ENCODE data around the gene OIP5.

The OIP5 gene

GRCh38 chr15:41337631-41338522, 5.5 kb upstream of the OIP5 start:
- no peak overlapping the region for H3K4ac ChIP-seq (ENCODE audit: low read depth, low read length)
- peaks cover 6% of the 10 kb centered on the region for H3K79me2 ChIP-seq (ENCODE audit: control insufficient read depth, insufficient read depth, low read length, poor library complexity)
- H2BK5ac ChIP-seq (ENCODE audit: low read depth, low read length, poor library complexity) = no peak overlapping the region
- H4K12ac ChIP-seq (ENCODE audit: low read depth, low read length) = no peak overlapping the region
- H3K4me3 ChIP-seq (ENCODE audit: low read depth, low read length) = no peak overlapping the region
- H3K79me1 ChIP-seq (ENCODE audit: low read length) = peaks cover 2% of the 10 kb centered on the region
- H3K4me1 ChIP-seq (ENCODE audit: control insufficient read depth in 1 of 2, insufficient read depth in 2 of 2, low read length in 2 of 2) = peaks cover 3% of the 10 kb centered on the region in 2 experiments
- no peaks in the 10 kb centered on the region for H3K9me3 ChIP-seq (ENCODE audit: insufficient read depth, low read depth, low read length)
- no peak overlapping the region for H4K8ac ChIP-seq (ENCODE audit: low read depth, low read length)
- no peak overlapping the region for H3K27ac ChIP-seq (ENCODE audit: low read depth, low read length)
- no peak overlapping the region for H3K23ac ChIP-seq (ENCODE audit: low read length)
- H2BK12ac ChIP-seq (ENCODE audit: low read length) = no peak overlapping the region
- H3K18ac ChIP-seq (ENCODE audit: low read length) = no peak overlapping the region
- H3K9ac ChIP-seq (ENCODE audit: low read length) = no peak overlapping the region
- H3K4me2 ChIP-seq (ENCODE audit: low read length) = no peak overlapping the region
- H2AK5ac ChIP-seq (ENCODE audit: low read length) = no peak overlapping the region
- H2AFZ ChIP-seq (ENCODE audit: insufficient read depth, low read length, poor library complexity) = no peak overlapping the region
- DNase-seq = peak in 1 of 2 donors; percentile 23
- H2BK120ac ChIP-seq (ENCODE audit: insufficient read depth, low read length, poor library complexity) = no peak overlapping the region
- H3K14ac ChIP-seq (ENCODE audit: low read length) = no peak overlapping the region
- no peak overlapping the region for H4K91ac ChIP-seq (ENCODE audit: low read depth, low read length)
- H3K36me3 ChIP-seq (ENCODE audit: control insufficient read depth in 1 of 2, insufficient read depth in 2 of 2, low read length in 2 of 2) = peaks cover 17 to 21% of the 10 kb centered on the region in 2 experiments
- no peaks in the 10 kb centered on the region for H3K27me3 ChIP-seq (ENCODE audit: insufficient read depth, low read length)
- WGBS (ENCODE audit: extremely low coverage, insufficient coverage, insufficient read length) = no CpG with 5 or more reads among the region's 13 CpGs

GRCh38 chr15:41337047-41337446, 4.7 kb upstream of the OIP5 start:
- peaks cover 3% of the 10 kb centered on the region in 2 experiments for H3K4me1 ChIP-seq (ENCODE audit: control insufficient read depth in 1 of 2, insufficient read depth in 2 of 2, low read length in 2 of 2)
- no peak overlapping the region for H4K12ac ChIP-seq (ENCODE audit: low read depth, low read length)
- no peak overlapping the region for H2AFZ ChIP-seq (ENCODE audit: insufficient read depth, low read length, poor library complexity)
- peaks cover 14 to 19% of the 10 kb centered on the region in 2 experiments for H3K36me3 ChIP-seq (ENCODE audit: control insufficient read depth in 1 of 2, insufficient read depth in 2 of 2, low read length in 2 of 2)
- no peak overlapping the region for H3K4me2 ChIP-seq (ENCODE audit: low read length)
- no peak overlapping the region for H3K14ac ChIP-seq (ENCODE audit: low read length)
- H3K9ac ChIP-seq (ENCODE audit: low read length) = no peak overlapping the region
- H4K8ac ChIP-seq (ENCODE audit: low read depth, low read length) = no peak overlapping the region
- peaks cover 9% of the 10 kb centered on the region for H3K79me2 ChIP-seq (ENCODE audit: control insufficient read depth, insufficient read depth, low read length, poor library complexity)
- peaks cover 2% of the 10 kb centered on the region for H3K9me3 ChIP-seq (ENCODE audit: insufficient read depth, low read depth, low read length)
- no peak overlapping the region for H2BK120ac ChIP-seq (ENCODE audit: insufficient read depth, low read length, poor library complexity)
- no peak overlapping the region for H2AK5ac ChIP-seq (ENCODE audit: low read length)
- WGBS (ENCODE audit: extremely low coverage, insufficient coverage, insufficient read length) = no CpG with 5 or more reads among the region's 6 CpGs
- no peaks in the 10 kb centered on the region for H3K27me3 ChIP-seq (ENCODE audit: insufficient read depth, low read length)
- no peak for DNase-seq
- no peak overlapping the region for H2BK5ac ChIP-seq (ENCODE audit: low read depth, low read length, poor library complexity)
- H3K27ac ChIP-seq (ENCODE audit: low read depth, low read length) = no peak overlapping the region
- no peak overlapping the region for H3K4ac ChIP-seq (ENCODE audit: low read depth, low read length)
- no peak overlapping the region for H3K18ac ChIP-seq (ENCODE audit: low read length)
- H3K79me1 ChIP-seq (ENCODE audit: low read length) = peaks cover 6% of the 10 kb centered on the region
- H3K4me3 ChIP-seq (ENCODE audit: low read depth, low read length) = no peak overlapping the region
- H3K23ac ChIP-seq (ENCODE audit: low read length) = no peak overlapping the region
- H2BK12ac ChIP-seq (ENCODE audit: low read length) = no peak overlapping the region
- no peak overlapping the region for H4K91ac ChIP-seq (ENCODE audit: low read depth, low read length)

GRCh38 chr15:41336549-41336948, 4.2 kb upstream of the OIP5 start:
- no peak overlapping the region for H3K27ac ChIP-seq (ENCODE audit: low read depth, low read length)
- no peak overlapping the region for H2BK12ac ChIP-seq (ENCODE audit: low read length)
- peaks cover 13 to 15% of the 10 kb centered on the region in 2 experiments for H3K36me3 ChIP-seq (ENCODE audit: control insufficient read depth in 1 of 2, insufficient read depth in 2 of 2, low read length in 2 of 2)
- H3K23ac ChIP-seq (ENCODE audit: low read length) = no peak overlapping the region
- H3K9ac ChIP-seq (ENCODE audit: low read length) = no peak overlapping the region
- H2BK5ac ChIP-seq (ENCODE audit: low read depth, low read length, poor library complexity) = no peak overlapping the region
- H3K79me1 ChIP-seq (ENCODE audit: low read length) = peaks cover 7% of the 10 kb centered on the region
- no peak overlapping the region for H3K4me2 ChIP-seq (ENCODE audit: low read length)
- no peak overlapping the region for H2BK120ac ChIP-seq (ENCODE audit: insufficient read depth, low read length, poor library complexity)
- H2AFZ ChIP-seq (ENCODE audit: insufficient read depth, low read length, poor library complexity) = no peak overlapping the region
- no peak for DNase-seq
- no peak overlapping the region for H4K91ac ChIP-seq (ENCODE audit: low read depth, low read length)
- no peak overlapping the region for H2AK5ac ChIP-seq (ENCODE audit: low read length)
- WGBS (ENCODE audit: extremely low coverage, insufficient coverage, insufficient read length) = no CpG with 5 or more reads among the region's 4 CpGs
- no peak overlapping the region for H3K4ac ChIP-seq (ENCODE audit: low read depth, low read length)
- peaks cover 10% of the 10 kb centered on the region for H3K79me2 ChIP-seq (ENCODE audit: control insufficient read depth, insufficient read depth, low read length, poor library complexity)
- no peak overlapping the region for H3K4me3 ChIP-seq (ENCODE audit: low read depth, low read length)
- H4K8ac ChIP-seq (ENCODE audit: low read depth, low read length) = no peak overlapping the region
- H3K14ac ChIP-seq (ENCODE audit: low read length) = no peak overlapping the region
- no peak overlapping the region for H4K12ac ChIP-seq (ENCODE audit: low read depth, low read length)
- H3K27me3 ChIP-seq (ENCODE audit: insufficient read depth, low read length) = no peaks in the 10 kb centered on the region
- H3K18ac ChIP-seq (ENCODE audit: low read length) = no peak overlapping the region
- H3K9me3 ChIP-seq (ENCODE audit: insufficient read depth, low read depth, low read length) = peaks cover 2% of the 10 kb centered on the region
- H3K4me1 ChIP-seq (ENCODE audit: control insufficient read depth in 1 of 2, insufficient read depth in 2 of 2, low read length in 2 of 2) = peaks cover 3% of the 10 kb centered on the region in 2 experiments

GRCh38 chr15:41334293-41335120, 2.1 kb upstream of the OIP5 start:
- Histone ChIP-seq H2BK120ac (ENCODE audit: insufficient read depth, low read length, poor library complexity) (no peak overlapping the region), H3K18ac (ENCODE audit: low read length) (no peak overlapping the region), H3K9me3 (ENCODE audit: insufficient read depth, low read depth, low read length) (peaks cover 2% of the 10 kb centered on the region), H3K4me3 (ENCODE audit: low read depth, low read length) (no peak overlapping the region), H3K27me3 (ENCODE audit: insufficient read depth, low read length) (no peaks in the 10 kb centered on the region), H4K8ac (ENCODE audit: low read depth, low read length) (no peak overlapping the region), H3K23ac (ENCODE audit: low read length) (no peak overlapping the region), H2BK12ac (ENCODE audit: low read length) (no peak overlapping the region), H2AK5ac (ENCODE audit: low read length) (no peak overlapping the region), H3K4me2 (ENCODE audit: low read length) (peak overlapping the region; percentile 31), H4K12ac (ENCODE audit: low read depth, low read length) (no peak overlapping the region), H3K79me1 (ENCODE audit: low read length) (peaks cover 7% of the 10 kb centered on the region), H2AFZ (ENCODE audit: insufficient read depth, low read length, poor library complexity) (no peak overlapping the region), H3K4ac (ENCODE audit: low read depth, low read length) (peak overlapping the region; percentile 24), H3K36me3 (ENCODE audit: control insufficient read depth in 1 of 2, insufficient read depth in 2 of 2, low read length in 2 of 2) (peaks cover 0 to 4% of the 10 kb centered on the region in 2 experiments), H4K91ac (ENCODE audit: low read depth, low read length) (no peak overlapping the region), H2BK5ac (ENCODE audit: low read depth, low read length, poor library complexity) (no peak overlapping the region), H3K4me1 (ENCODE audit: control insufficient read depth in 1 of 2, insufficient read depth in 2 of 2, low read length in 2 of 2) (peaks cover 3 to 5% of the 10 kb centered on the region in 2 experiments), H3K9ac (ENCODE audit: low read length) (no peak overlapping the region), H3K79me2 (ENCODE audit: control insufficient read depth, insufficient read depth, low read length, poor library complexity) (peaks cover 10% of the 10 kb centered on the region), H3K27ac (ENCODE audit: low read depth, low read length) (no peak overlapping the region), H3K14ac (ENCODE audit: low read length) (no peak overlapping the region)
- no peak for DNase-seq
- no CpG with 5 or more reads among the region's 12 CpGs for WGBS (ENCODE audit: extremely low coverage, insufficient coverage, insufficient read length)
